Stimulated activated CD4-positive, alpha-beta T cell treated with anti-CD3 and anti-CD28 coated beads, Interleukin-4, amount 100 ng/mL, for 4 hours (primary cell): ENCODE measurements around the gene TMEM175.
"Not testable (repeated sequence)": the region's sequence is repeated elsewhere in the genome, so short reads cannot be mapped to it uniquely, and the experiment has no call there.

ENCODE experiments used
- DNase-seq, 2 experiments: peaks; one replicate each; pipeline ENCODE4 v3.0.0-alpha.2; 2020

TMEM175 gene

DNA sequence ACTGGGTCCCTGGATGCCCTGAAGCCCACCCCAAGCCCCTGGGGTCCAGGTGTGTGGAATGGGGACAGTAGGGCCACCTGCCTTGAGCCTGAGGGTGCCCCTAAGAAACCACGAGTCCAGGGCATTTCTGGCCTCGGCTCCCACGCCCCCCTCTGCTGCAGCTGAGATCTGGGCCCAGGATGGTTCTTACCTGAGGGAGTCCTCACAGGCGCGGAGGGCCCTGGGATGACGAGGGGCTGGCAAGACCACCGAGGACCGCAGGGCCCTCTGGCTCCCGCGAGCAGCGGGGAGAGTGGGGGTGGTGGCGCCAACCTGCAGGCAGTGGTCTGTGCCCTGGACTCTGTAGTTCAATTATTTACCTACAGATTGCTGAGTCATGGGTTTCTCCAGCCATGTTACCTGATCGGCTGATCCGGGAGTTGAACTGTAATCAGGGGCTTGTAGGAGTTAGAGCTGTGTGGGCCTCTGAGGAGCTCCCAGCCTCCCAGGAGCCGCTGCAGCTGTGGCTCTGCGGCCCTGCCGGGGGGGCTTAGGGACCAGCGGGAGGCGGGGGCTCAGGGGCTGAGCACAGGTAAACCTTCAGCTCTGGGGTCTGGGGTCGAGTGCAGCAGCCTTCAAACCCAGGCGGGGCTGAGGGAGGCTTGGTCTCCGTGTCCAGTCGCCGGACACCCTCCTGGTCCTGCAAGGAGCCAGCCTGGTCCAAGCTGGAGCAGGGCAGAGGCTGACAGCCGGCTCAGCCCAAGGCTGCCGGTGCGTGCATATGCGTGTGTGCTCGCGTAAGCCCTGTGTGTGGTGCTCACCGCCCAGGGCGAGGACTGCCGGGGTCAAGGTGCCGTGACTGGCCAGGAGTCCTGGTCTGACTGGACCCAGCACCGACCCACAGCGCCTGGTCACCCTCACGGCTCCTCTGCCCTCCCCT, 61.1 kb downstream of the TMEM175 start, which contains the start of gene SLC26A1:
SLC26A1 (minus strand) TSS at position 294 of the 919 bp plus-strand sequence. CDS start 1,701 bp downstream, outside the sequence.
- DNase-seq, result no peak

DNA sequence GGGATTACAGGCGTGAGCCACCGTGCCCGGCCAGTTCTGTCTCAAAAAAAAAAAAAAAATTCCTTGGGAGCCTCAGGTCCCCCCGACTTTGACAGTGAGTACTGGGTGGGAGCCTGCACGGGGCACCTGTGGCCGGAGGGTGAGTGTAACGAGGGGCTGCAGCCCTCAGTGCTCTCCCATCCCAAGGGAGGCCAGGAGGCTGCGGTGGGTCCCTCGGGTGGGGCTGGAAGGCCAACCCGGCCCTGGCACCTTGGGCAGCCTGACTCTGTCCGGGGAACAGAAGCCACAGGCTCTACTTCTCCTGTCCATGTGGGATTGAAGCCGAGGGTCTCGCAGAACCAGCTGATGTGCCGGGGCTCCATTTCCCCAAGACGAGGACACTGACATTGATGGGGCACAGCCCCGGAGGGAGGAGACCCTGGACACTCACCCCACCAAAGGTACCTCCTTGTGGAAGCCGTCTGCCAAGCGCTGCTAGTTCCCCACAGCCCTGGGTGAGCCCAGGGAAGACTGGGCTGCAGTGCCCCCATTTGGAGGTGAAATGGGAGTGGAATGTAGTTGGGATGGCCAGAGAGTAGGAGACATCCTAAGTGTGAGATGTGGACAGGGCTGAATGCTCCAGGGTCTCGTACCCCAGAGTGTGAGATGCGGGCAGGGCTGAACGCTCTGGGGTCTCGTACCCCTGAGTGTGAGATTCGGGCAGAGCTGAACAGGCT, 63.2 kb downstream of the TMEM175 start:
- no peak for DNase-seq

DNA sequence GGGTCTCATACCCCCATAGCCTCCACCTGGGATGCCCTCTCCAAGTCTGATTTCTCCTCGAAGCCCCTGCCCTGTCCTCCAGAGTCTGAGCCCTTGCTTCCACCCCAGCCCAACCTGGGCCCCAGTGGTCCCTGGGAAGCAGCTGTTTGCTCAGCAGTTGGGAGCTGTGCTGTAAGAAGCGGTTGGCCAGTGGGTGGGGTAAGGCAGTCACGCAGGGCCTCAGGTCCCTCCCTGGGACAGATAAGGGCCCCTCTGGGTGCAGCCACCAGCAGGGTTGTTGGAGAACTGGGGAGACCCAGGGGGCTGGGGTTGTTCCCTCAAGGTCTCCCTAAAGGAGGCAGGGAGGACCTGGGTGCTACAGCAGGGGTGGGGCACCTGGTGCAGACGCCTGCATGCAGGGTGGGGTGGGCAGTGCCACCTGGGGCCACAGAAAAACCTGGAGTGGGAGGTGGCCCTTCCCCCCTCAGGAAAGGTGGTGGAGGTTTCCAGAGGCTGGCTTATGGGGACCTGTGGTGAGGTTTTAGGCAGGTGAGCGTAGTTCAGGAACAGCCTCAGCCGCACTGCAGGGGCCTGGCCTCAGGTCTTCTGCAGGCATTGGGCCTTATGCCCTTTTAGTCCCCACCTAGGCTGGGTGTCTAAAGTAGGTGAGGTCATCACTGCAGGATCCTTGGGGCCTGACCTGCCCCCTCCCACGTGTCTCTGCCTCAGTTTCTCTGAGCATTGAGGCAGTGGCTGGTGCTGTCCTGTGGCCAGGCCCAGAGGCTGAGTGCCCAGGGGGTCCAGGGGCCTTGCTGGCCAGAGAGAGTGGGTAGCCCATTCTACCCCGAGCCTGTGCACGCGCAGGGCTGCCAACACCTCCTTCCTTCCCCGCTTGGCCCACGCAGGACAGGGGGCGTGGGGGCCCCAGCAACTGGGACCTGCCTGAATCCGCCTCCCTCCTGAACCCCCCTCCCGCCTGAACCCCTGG, 64.1 kb downstream of the TMEM175 start:
- DNase-seq, result no peak

DNA sequence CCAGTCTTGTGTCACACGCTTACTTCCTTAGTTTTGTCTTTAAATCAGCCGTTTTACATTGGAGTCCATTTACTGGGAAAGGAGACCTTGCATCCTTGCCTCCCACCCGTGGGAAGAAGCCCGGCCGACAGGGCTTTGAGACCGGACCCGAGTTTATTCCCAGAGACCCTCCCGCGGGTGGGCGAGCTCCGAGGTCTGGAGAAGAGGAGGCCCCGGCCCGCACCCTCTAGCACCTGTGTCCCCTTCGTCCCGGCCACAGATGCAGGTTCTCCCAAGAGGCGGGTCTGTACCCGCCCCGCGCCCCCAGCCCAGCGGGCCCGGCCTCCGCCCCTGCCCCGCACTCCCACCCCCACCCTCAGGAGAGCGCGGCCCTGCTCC, 64.7 kb downstream of the TMEM175 start:
- DNase-seq, result no peak

DNA sequence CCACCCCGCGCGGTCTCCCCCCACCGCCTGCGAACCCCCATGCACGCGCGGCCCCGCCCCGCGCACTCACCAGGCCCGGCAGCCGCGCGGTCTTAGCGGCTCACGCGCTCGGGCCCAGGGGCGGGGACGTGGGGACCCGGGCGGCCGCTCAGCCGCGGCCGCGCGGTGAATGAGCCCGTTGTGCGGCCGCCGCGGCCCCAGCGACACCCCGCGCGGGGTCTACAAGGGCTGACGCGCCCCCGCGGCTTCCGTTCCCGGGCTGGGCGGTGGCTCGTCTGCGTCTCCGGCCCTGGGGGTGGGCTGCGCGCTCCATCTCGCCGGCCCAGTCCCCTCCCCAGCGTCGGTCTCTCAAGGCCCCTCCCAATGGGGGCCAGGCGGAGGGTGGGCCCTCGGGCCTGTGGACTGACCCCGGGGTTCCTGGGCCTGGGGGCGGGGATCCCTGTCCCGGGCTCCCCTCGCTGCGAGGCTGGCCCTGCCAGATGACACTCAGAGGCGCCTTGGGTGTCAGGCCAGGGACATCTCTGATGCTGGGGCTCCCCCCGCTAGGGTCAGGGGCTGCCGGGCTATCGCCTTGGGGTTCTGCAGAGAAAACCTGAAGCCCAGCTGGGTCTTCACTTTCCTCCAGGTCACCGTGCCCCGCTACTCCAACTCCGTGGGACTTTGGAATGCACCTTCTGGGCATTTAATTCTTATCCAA, 65.3 kb downstream of the TMEM175 start:
- DNase-seq, result no peak

DNA sequence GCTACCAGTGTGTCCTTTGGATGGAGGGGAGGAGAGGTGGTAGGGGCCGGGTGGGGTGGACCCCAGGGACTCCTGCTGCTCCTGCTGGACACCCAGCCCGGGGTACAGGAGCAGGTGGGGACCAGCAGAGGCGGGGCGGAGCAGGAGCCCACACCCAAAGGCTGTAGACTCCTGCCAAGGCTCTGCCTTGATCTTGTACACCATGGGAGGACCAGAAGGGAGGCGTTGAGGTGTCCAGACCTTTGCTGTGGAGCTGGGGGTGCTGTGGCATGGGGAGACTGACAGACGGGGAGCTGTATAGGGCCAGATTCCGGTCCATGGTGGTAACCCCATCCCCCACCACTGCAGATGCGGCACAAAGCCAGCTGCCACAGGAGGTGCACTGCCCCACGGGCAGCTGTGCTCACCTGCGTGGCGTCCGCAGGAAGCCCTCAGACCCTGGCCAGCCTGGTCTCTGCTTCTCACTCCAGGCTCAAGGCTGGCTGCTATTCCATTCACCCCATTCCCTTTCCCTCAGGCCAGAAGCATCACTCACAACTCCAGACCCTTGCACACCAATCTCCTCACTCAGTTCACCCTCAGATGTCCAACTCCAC, 65.9 kb downstream of the TMEM175 start:
- no peak for DNase-seq

DNA sequence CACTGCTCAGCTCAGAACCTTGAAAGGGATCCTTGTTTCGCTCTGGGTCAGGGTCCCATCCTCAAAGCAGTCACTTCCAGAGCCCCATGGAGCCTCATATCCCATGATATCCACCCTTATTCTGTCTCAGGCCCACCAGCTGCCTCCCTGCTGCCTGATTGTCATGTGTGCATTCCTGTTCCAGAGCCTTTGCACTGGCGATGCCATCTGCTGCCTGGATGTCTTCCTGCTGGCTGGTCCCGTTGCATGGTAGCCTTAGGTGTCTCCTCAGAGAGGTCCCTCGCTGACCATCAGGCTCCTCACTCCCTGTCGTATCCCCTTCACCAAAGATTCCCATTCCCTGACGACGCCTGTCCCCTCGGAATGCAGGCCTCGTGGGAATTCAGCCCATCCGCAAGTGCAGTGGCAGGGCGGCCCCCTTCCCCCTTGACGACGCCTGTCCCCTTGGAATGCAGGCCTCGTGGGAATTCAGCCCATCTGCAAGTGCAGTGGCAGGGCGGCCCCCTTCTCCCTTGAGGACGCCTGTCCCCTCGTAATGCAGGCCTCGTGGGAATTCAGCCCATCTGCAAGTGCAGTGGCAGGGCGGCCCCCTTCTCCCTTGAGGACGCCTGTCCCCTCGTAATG, 67.1 kb downstream of the TMEM175 start:
- not testable (repeated sequence) for DNase-seq

DNA sequence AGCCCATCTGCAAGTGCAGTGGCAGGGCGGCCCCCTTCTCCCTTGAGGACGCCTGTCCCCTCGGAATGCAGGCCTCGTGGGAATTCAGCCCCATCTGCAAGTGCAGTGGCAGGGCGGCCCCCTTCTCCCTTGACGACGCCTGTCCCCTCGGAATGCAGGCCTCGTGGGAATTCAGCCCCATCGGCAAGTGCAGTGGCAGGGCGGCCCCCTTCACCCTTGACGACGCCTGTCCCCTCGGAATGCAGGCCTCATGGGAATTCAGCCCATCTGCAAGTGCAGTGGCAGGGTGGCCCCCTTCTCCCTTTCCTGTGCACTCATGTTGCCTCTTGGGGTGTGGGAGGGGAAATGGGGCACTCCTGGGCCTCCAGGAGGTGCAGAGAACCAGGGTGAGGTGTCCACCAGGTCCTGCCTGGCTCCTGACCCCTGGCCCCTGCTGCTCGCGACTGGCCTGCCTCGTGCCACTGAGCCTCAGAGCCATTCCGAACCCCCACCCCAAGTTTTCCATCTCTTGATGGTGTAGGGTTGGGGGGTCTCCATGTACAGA, 67.7 kb downstream of the TMEM175 start:
- DNase-seq, result no peak

DNA sequence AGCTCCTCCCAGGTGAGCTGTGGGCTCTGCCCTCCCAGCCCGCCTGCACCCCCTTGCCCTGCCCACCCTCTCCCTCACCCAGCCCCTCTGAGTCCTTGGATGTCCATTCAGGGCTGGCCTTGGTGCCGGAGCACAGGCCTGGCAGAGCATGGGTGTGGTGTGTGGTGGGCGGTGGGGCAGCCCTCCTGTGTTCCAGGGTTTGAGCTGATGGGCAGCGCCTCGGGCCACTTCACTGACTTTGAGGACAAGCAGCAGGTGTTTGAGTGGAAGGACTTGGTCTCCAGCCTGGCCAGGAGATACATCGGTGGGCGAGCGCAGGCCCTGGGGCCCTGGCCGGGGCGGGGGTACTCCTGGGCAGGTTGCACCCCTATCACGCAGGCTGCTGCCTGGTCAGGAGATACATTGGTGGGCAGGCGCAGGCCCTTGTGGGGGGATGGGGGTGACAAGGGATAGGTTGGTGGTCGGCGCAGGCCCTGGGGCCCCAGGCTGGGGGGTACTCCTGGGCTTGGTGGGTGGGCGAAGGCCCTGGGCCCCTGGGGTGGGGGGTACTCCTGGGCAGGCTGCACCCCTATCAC, 68.5 kb downstream of the TMEM175 start:
- DNase-seq, result no peak

DNA sequence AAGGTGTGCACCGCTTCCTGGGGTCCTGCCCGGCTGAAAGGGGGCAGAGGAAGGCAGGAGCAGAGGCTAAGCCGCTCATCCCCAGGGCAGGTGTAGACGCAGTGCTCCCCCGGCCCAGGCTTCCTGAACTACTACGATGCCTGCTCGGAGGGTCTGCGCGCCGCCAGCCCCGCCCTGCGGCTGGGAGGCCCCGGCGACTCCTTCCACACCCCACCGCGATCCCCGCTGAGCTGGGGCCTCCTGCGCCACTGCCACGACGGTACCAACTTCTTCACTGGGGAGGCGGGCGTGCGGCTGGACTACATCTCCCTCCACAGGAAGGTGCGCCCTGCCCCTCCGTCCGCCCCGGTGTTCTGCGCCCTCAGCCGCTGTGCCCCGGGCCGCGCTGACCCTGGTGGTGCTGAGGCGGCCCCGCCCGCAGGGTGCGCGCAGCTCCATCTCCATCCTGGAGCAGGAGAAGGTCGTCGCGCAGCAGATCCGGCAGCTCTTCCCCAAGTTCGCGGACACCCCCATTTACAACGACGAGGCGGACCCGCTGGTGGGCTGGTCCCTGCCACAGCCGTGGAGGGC, 69.4 kb downstream of the TMEM175 start:
- no peak for DNase-seq

DNA sequence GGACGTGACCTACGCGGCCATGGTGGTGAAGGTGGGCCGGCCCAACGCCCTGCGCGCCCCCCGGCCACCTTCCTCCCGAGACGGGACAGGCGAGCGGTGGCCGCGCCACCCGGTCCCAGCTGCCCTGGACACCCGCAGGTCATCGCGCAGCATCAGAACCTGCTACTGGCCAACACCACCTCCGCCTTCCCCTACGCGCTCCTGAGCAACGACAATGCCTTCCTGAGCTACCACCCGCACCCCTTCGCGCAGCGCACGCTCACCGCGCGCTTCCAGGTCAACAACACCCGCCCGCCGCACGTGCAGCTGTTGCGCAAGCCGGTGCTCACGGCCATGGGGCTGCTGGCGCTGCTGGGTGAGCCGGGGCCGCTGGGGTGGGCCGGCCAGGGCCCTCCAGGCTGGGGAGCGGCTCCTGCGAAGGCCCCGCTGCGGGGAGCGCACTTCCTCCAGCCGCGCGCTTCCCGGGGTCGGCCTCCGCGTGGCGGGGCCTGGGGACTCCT, 69.9 kb downstream of the TMEM175 start:
- DNase-seq, result no peak

DNA sequence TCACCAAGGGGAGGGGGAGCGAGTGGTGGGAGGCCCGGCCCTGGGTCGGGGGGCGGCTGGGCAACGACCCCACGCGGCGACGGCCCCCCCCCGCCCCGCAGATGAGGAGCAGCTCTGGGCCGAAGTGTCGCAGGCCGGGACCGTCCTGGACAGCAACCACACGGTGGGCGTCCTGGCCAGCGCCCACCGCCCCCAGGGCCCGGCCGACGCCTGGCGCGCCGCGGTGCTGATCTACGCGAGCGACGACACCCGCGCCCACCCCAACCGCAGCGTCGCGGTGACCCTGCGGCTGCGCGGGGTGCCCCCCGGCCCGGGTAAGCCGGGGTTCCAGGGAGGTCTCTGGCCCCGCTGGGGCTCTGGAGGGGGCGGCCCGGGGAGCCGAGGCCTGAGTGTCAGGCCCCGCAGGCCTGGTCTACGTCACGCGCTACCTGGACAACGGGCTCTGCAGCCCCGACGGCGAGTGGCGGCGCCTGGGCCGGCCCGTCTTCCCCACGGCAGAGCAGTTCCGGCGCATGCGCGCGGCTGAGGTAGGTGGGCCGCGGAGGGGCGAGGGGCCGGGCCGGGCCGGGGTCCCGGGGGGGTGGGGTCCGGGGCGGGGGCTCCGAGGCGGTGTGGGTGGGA, 70.5 kb downstream of the TMEM175 start:
- no peak for DNase-seq

DNA sequence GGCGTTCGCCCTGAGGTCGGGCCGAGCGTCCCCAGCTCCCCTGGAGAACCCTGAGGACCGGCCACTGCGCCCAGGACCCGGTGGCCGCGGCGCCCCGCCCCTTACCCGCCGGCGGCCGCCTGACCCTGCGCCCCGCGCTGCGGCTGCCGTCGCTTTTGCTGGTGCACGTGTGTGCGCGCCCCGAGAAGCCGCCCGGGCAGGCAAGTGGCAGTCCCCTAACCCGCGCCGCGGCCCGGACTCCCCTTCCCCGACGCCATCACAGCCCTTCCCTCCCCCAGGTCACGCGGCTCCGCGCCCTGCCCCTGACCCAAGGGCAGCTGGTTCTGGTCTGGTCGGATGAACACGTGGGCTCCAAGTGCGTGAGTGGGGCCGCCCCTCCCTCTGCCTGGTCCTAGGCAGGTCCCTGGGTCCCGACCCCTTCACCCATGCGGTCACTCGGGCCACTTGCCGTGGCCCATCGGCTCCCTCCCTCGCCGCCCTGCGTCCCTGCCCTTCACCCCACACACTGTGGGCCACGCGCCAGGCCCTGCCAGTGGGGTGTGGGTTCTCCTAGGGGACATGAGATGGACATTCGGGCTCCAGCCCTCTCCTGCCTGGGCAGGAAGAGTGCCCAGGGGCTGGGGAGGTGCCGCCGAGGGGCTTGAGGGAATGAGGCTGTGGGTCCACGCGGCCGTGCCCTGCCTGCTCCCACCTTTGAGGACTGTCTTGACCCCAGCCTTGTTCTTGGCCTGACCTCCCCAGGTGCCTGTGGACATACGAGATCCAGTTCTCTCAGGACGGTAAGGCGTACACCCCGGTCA, 71.2 kb downstream of the TMEM175 start:
- DNase-seq, result no peak

DNA sequence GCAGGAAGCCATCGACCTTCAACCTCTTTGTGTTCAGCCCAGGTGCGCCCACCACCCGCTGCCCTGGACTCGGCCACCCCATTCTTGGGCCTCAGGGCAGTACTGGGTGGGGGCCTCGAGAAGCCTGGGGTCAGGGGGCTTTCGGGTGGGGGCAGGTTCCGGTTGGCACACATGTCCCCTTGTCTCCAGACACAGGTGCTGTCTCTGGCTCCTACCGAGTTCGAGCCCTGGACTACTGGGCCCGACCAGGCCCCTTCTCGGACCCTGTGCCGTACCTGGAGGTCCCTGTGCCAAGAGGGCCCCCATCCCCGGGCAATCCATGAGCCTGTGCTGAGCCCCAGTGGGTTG, 71.8 kb downstream of the TMEM175 start:
- no peak for DNase-seq

DNA sequence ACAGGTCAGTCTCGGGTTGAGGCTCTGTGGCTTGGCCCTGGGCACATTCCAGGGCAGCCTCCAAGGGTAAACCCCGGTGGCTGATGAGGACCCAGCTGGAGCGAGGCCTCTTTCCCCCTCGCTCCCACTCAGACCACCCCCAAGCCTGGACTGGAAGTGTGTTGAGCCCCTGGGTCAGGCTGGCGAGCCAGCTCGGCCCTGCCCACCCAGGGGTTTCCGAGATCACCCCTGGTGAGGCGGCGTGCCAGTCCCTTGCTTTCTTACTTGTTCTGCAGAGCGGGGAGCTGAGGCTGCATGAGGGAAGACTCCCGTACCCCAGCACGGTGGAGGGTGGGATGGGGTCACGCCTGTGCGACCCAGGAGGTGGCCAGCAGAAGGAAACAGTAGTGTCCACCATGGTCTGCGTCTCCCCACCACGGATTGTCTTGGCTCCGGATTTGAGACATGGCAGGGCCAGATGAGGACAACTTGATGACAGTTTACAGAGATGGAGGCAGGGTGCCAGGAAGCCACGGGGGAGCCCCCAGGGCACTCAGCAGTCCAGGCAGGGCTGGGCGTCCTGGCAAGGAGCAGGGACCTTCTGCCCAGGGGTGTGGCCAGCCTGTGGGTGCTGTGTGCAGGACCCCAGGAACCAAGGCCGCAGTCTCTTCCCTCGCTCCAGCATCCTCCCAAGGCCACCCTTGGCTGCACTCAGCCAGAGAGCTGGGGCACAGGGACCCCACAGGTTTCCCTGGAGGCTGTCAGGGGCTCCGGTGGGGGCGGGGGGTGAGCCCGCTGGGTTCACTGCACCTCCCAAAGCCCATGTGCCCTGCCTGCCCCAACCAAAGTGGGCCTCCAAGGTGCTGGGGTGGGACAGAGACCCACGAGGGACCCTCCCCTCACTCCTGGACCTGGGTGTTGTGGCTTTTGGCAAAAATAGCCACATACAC, 72.6 kb downstream of the TMEM175 start:
- DNase-seq, result no peak

DNA sequence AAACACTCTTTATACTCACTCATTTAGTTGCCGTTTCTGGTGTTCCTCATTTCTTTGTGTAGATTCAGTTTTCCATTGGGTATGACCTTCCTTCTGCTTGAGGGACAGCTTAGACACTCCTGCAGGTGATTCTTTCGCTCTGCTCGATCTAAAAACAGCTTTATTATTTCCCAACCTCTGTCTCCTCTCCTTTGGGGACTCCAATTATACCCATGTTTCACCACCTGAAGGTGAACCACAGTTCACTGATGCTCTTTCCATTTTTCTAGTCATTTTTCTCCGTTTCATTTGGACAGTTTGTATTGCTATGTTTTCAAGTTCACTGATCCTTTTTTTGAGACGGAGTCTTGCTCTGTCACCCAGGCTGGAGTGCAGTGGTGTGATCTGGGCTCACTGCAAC, 74.6 kb downstream of the TMEM175 start:
- DNase-seq, result no peak
